HL-60 (cell line): Measurements from ENCODE around the gene GPR26.

Experiments used
- DNase-seq, 2 experiments: peaks; one replicate each; pipeline ENCODE4 v3.0.0-alpha.2; 2010 to 2020; ENCODE audit warnings: low read depth in 1 of 2, low spot score in 1 of 2
- H3K27ac ChIP-seq: fragments of 250-450 bp; sonication (Bioruptor Pico); replicated peaks from 2 replicates; pipeline ENCODE4 v1.5.1; 2020; ENCODE audit warnings: mild to moderate bottlenecking, moderate library complexity
- H3K27me3 ChIP-seq: fragments of 250-450 bp; sonication (Bioruptor Pico); 2 replicates; pipeline ENCODE4 v1.5.1; 2021; ENCODE audit warnings: mild to moderate bottlenecking, moderate library complexity; ENCODE audit not compliant: insufficient read depth, poor library complexity, severe bottlenecking
- H3K4me3 ChIP-seq: replicated peaks from 2 replicates; pipeline ENCODE4 v1.5.1; 2011; ENCODE audit warnings: mild to moderate bottlenecking, control low read depth, low read length; ENCODE audit not compliant: insufficient read depth
- CTCF ChIP-seq: IDR thresholded peaks from one replicate; pipeline ENCODE4 v1.5.1; 2011; ENCODE audit warnings: low read length, control low read depth, inconsistent platforms; ENCODE audit not compliant: insufficient read depth
- GABPA ChIP-seq: IDR thresholded peaks from 2 replicates; pipeline ENCODE4 v1.6.1; 2012; ENCODE audit warnings: low read depth
- POLR2AphosphoS5 ChIP-seq: IDR thresholded peaks from 2 replicates; pipeline ENCODE4 v1.6.1; 2012; ENCODE audit warnings: low read depth
- REST ChIP-seq: IDR thresholded peaks from 2 replicates; pipeline ENCODE4 v1.6.1; 2012; ENCODE audit warnings: low read depth; ENCODE audit not compliant: insufficient replicate concordance
- SPI1 ChIP-seq: IDR thresholded peaks from 2 replicates; pipeline ENCODE4 v1.6.1; 2012; ENCODE audit warnings: low read depth, mild to moderate bottlenecking, borderline replicate concordance

GPR26 gene

GRCh38 chr10:123635131-123635530 is 31.0 kb upstream of the GPR26 start:
- H3K27me3 ChIP-seq = peaks cover 4% of the 10 kb centered on the region
- DNase-seq = no peak
- TF ChIP-seq GABPA (no peak), SPI1 (no peak), POLR2AphosphoS5 (no peak), CTCF (no peak), REST (no peak)

GRCh38 chr10:123635745-123636144 is 30.4 kb upstream of the GPR26 start:
- H3K4me3 ChIP-seq = no peak overlapping the region
- no peak for TF ChIP-seq CTCF
- no peak for TF ChIP-seq REST
- TF ChIP-seq SPI1 = no peak
- TF ChIP-seq POLR2AphosphoS5 = no peak
- TF ChIP-seq GABPA = no peak
- DNase-seq = no peak

More at GRCh38 chr10:123635131-123635530, 31.0 kb upstream of the GPR26 start:
- Histone ChIP-seq H3K4me3 (no peak overlapping the region), H3K27ac (no peak overlapping the region)

GRCh38 chr10:123636598-123637325 is 29.4 kb upstream of the GPR26 start:
- Histone ChIP-seq H3K4me3 (no peak overlapping the region), H3K27ac (no peak overlapping the region), H3K27me3 (peaks cover 4% of the 10 kb centered on the region)
- TF ChIP-seq POLR2AphosphoS5 = no peak
- no peak for TF ChIP-seq GABPA
- no peak for TF ChIP-seq SPI1
- TF ChIP-seq REST = no peak
- TF ChIP-seq CTCF = no peak
- DNase-seq = no peak

More at GRCh38 chr10:123635745-123636144, 30.4 kb upstream of the GPR26 start:
- Histone ChIP-seq H3K27me3 (peaks cover 4% of the 10 kb centered on the region), H3K27ac (no peak overlapping the region)
